ENCODE results near the gene TNRC18.

DNA sequence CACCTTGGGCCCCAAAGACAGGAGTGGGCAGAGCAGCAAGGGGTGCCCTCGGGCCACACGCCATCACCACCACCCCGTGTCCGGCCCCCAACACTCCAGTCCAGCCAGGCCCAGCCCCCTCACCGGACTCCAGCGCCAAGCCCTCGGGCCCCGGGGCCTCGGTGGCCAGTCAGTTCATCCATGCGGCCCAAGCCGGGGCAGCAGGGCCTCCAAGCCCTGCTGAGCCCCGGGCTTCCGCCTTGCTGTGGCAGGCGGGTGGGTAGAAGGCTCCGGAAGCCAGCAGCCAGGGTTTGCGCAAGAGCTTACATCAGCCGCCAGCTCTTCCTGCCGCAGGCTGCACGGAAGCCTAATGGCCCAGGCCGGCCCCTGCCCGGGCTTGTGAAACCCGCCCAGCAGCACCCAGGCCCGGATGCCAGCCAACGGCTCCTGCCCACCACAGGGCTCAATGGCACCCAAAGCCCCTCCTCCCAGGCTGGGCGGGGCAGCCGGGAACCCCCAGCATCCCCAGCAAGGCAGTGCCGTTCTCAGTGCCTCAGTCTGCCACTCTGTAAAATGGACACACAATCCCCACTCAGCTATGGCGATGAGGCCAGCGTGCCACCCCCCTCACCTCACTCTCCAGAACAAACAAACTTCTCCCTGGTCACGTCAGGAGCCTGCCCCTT, 26.5 kb downstream of the TNRC18 start:
- TF ChIP-seq TAF1 (IDR thresholded peaks at IDR 0.05; ENCODE audit: low read depth), result peak; percentile 26; the same call in 1 of the 2 replicates
- TF ChIP-seq, protein P1, sequence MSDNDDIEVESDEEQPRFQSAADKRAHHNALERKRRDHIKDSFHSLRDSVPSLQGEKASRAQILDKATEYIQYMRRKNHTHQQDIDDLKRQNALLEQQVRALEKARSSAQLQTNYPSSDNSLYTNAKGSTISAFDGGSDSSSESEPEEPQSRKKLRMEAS (IDR thresholded peaks at IDR 0.05), result 0 out of 2 replicates have a peak, but pooled peaks have one; percentile 32
- no peak; the same call in 1 of the 2 replicates for TF ChIP-seq NFIC (IDR thresholded peaks at IDR 0.05)
- TF ChIP-seq, protein P2, sequence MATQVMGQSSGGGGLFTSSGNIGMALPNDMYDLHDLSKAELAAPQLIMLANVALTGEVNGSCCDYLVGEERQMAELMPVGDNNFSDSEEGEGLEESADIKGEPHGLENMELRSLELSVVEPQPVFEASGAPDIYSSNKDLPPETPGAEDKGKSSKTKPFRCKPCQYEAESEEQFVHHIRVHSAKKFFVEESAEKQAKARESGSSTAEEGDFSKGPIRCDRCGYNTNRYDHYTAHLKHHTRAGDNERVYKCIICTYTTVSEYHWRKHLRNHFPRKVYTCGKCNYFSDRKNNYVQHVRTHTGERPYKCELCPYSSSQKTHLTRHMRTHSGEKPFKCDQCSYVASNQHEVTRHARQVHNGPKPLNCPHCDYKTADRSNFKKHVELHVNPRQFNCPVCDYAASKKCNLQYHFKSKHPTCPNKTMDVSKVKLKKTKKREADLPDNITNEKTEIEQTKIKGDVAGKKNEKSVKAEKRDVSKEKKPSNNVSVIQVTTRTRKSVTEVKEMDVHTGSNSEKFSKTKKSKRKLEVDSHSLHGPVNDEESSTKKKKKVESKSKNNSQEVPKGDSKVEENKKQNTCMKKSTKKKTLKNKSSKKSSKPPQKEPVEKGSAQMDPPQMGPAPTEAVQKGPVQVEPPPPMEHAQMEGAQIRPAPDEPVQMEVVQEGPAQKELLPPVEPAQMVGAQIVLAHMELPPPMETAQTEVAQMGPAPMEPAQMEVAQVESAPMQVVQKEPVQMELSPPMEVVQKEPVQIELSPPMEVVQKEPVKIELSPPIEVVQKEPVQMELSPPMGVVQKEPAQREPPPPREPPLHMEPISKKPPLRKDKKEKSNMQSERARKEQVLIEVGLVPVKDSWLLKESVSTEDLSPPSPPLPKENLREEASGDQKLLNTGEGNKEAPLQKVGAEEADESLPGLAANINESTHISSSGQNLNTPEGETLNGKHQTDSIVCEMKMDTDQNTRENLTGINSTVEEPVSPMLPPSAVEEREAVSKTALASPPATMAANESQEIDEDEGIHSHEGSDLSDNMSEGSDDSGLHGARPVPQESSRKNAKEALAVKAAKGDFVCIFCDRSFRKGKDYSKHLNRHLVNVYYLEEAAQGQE (IDR thresholded peaks at IDR 0.05; ENCODE audit: low read depth), result no peak
- TF ChIP-seq YY1 (IDR thresholded peaks at IDR 0.05; ENCODE audit: low read depth), result peak; percentile 54; the same call in 1 of the 2 replicates
- TF ChIP-seq EP300 (IDR thresholded peaks at IDR 0.05; ENCODE audit: borderline replicate concordance), result no peak
- peak; percentile 99 for TF ChIP-seq CEBPB (IDR thresholded peaks at IDR 0.05)

Data from Ishikawa (cell line).